ENCODE results near the gene SETD7. TPM values are rescaled to one million over a fixed set of nuclear protein-coding genes. Genes with fewer than 3 reads are reported as not detected.

SETD7 gene
- total and polyA plus RNA-seq, 2 of the 8 experiments (the other 6 are each of a cell fraction or from before 2014, with no cell fraction given): 1.5 to 4.6 TPM

GRCh38 chr4:139458543-139458942 is 97.5 kb downstream of the SETD7 start:
- FAIRE-seq: no peak

More at GRCh38 chr4:139458543-139458942, 97.5 kb downstream of the SETD7 start:
- H3K23ac ChIP-seq (ENCODE audit: insufficient read length): no peak overlapping the region
- no peak overlapping the region for H3K18ac ChIP-seq (ENCODE audit: extremely low read depth, low read length)
- POLR2A ChIA-PET (ENCODE audit: partially characterized antibody): interaction anchor here (0.9 kb wide), 1 partner anchor 98 kb away, joined by 3 read pairs; no protein-coding TSS in a partner anchor
- no peak overlapping the region for H4K91ac ChIP-seq (replicated peaks; ENCODE audit: insufficient read length, low read length)
- no peak overlapping the region for H2BK5ac ChIP-seq (ENCODE audit: low read depth, low read length)
- H3K79me2 ChIP-seq (ENCODE audit: control insufficient read depth in 1 of 2, insufficient read depth in 2 of 2, low read length in 2 of 2): peaks cover 3 to 82% of the 10 kb centered on the region in 2 experiments; a peak in 3 of 4 replicates
- CTCF ChIA-PET (ENCODE audit: partially characterized antibody): interaction anchor here (1.1 kb wide), 1 partner anchor 51 kb away, joined by 5 read pairs; no protein-coding TSS in a partner anchor
- H3K4me3 ChIP-seq (ENCODE audit: extremely low read depth in 1 of 4, insufficient read depth in 2 of 4, low read depth in 3 of 4, low read length in 4 of 4): no peak overlapping the region
- no peaks in the 10 kb centered on the region for H3K27me3 ChIP-seq (replicated peaks in 1 of 4; ENCODE audit: control insufficient read depth in 3 of 4, extremely low read depth in 1 of 4, insufficient read depth in 3 of 4, low read length in 3 of 4)
- H3K79me1 ChIP-seq (ENCODE audit: low read depth, low read length): peaks cover 2% of the 10 kb centered on the region; the same call in 1 of the 2 replicates
- DNase-seq (ENCODE audit: low read depth in 1 of 2, low spot score in 2 of 2): no peak
- no peak overlapping the region for H4K8ac ChIP-seq (ENCODE audit: extremely low read depth, insufficient read depth, low read length)
- H3K14ac ChIP-seq (ENCODE audit: insufficient read length): no peak overlapping the region
- H3K56ac ChIP-seq (replicated peaks; ENCODE audit: insufficient read length, low read depth, low read length): no peak overlapping the region
- H3K4ac ChIP-seq (replicated peaks; ENCODE audit: insufficient read length, low read depth, low read length): no peak overlapping the region
- no peak overlapping the region for H2AK5ac ChIP-seq (ENCODE audit: low read depth, low read length)
- peaks cover 2 to 16% (median 7%) of the 10 kb centered on the region in 4 experiments; a peak in 5 of 7 replicates for H3K4me1 ChIP-seq (replicated peaks in 1 of 4; ENCODE audit: control insufficient read depth in 3 of 4, insufficient read depth in 4 of 4, low read length in 3 of 4)
- no peaks in the 10 kb centered on the region for H3K9me3 ChIP-seq (ENCODE audit: insufficient read depth in 2 of 2, low read depth in 1 of 2, low read length in 1 of 2)
- no peak overlapping the region for H2BK20ac ChIP-seq (ENCODE audit: low read length)
- peaks cover 5% of the 10 kb centered on the region for H3K23me2 ChIP-seq (ENCODE audit: low read depth, low read length)
- H2BK120ac ChIP-seq (replicated peaks; ENCODE audit: low read depth, low read length): no peak overlapping the region
- no peak overlapping the region for H2BK15ac ChIP-seq (ENCODE audit: low read length)
- no peak overlapping the region for H2BK12ac ChIP-seq (ENCODE audit: low read depth, low read length)
- TF ChIP-seq E2F6 (IDR thresholded peaks at IDR 0.05) (no peak), TAF1 (IDR thresholded peaks at IDR 0.05; ENCODE audit: low read depth, low read length) (no peak), SRF (IDR thresholded peaks at IDR 0.05; ENCODE audit: low read depth, low read length) (no peak), KDM1A (IDR thresholded peaks at IDR 0.05; ENCODE audit: borderline replicate concordance, low read length) (no peak)
- no peak overlapping the region for H3K27ac ChIP-seq (ENCODE audit: low read depth, low read length)
- H3K36me3 ChIP-seq (ENCODE audit: control insufficient read depth in 2 of 4, insufficient read depth in 4 of 4, low read length in 3 of 4): no peaks in the 10 kb centered on the region
- no peak overlapping the region for H3K9ac ChIP-seq (replicated peaks in 1 of 4; ENCODE audit: extremely low read depth in 1 of 4, low read depth in 3 of 4, low read length in 3 of 4)
- H4K20me1 ChIP-seq (replicated peaks in 1 of 2; ENCODE audit: control insufficient read depth in 1 of 2, insufficient read depth in 2 of 2, low read length in 2 of 2): peaks cover 0 to 1% of the 10 kb centered on the region in 2 experiments
- H4K5ac ChIP-seq (ENCODE audit: insufficient read length, low read depth, low read length): no peak overlapping the region
- no peak overlapping the region for H2AFZ ChIP-seq (ENCODE audit: low read length)
- 89% methylated on average over 1 of the region's 1 CpG; no CpG with 5 or more reads in 1 of the 2 experiments for WGBS, 2 experiments (ENCODE audit: extremely low coverage in 1 of 2, insufficient coverage in 1 of 2, insufficient read length in 1 of 2, insufficient replicate concordance in 2 of 2, low coverage in 1 of 2, low lambda C conversion rate in 2 of 2, missing lambda C conversion rate in 1 of 2)
- H3K4me2 ChIP-seq (ENCODE audit: insufficient read depth in 1 of 2, low read depth in 2 of 2, low read length in 2 of 2): no peak overlapping the region

Data from H1 (cell line).